ENCODE data around the gene DGAT2. TPM values are rescaled to one million over a fixed set of nuclear protein-coding genes. Genes with fewer than 3 reads are reported as not detected.

Gene DGAT2
- polyA plus RNA-seq, 1 donor from 2014 or later = 2.7 TPM

DNA sequence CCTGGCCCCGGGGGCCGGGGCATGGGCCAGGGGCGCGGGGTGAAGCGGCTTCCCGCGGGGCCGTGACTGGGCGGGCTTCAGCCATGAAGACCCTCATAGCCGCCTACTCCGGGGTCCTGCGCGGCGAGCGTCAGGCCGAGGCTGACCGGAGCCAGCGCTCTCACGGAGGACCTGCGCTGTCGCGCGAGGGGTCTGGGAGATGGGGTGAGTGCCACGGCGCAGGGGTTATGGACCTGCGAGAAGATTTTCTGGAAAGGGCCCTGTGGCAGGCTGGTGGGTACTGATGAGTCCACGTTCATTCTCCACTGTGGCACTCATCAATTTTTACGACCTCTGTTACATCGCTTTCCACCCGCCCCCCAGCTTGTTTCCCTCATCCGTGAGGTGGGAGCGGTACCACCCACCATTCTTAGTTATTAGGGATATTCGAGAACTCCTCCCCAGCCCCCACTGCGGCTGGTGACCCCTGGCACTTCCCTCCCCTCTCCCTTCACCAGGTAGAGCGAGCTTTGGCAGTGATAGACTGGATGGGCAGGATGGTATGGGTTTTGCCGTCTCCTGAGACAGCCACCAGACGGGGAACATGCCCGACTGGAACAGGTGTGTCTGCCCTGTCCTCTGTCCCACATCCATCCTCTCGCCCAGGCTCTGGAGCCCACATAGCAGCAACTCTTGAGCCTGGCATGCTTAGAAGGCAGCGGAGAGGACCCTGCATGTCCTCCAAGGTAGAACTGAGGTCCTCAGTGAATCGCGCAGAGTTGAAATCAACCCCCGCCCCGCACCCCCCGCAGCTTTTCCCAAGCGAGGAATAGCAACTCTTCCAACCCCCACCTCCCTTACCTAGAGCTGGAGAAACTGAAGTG lies 562 bp downstream of the DGAT2 start:
- Histone ChIP-seq H3K27me3 (ENCODE audit: insufficient read depth, low read depth, low read length) (peaks cover 37% of the 10 kb centered on the region), H4K20me1 (ENCODE audit: insufficient read depth) (no peaks in the 10 kb centered on the region), H3K9ac (ENCODE audit: low read length) (peak overlapping the region; percentile 76), H3K4me3 (ENCODE audit: low read length) (peak overlapping the region; percentile 83), H2AFZ (ENCODE audit: low read depth, low read length) (no peak overlapping the region), H3K9me2 (ENCODE audit: insufficient read depth, low read length) (no peaks in the 10 kb centered on the region), H3K9me3 (ENCODE audit: low read length) (no peaks in the 10 kb centered on the region), H3K4me2 (ENCODE audit: low read length) (peak overlapping the region; percentile 63), H3K27ac (ENCODE audit: low read length) (no peak overlapping the region), H3F3A (ENCODE audit: insufficient read depth, low read length, poor library complexity, severe bottlenecking) (no peaks in the 10 kb centered on the region), H3K79me2 (replicated peaks; ENCODE audit: insufficient read depth, low read length) (no peaks in the 10 kb centered on the region), H3K36me3 (ENCODE audit: insufficient read depth, low read length) (no peaks in the 10 kb centered on the region)
- TF ChIP-seq EZH2 (IDR thresholded peaks at IDR 0.05; ENCODE audit: borderline replicate concordance, insufficient read depth, low read length, poor library complexity, severe bottlenecking) (no peak), TAF1 (IDR thresholded peaks at IDR 0.05; ENCODE audit: low read depth) (no peak), EP300 (conservative IDR thresholded peaks at IDR 0.05; ENCODE audit: poor library complexity, severe bottlenecking) (no peak), POLR2AphosphoS5 (IDR thresholded peaks at IDR 0.05) (no peak), MXI1 (conservative IDR thresholded peaks at IDR 0.05; ENCODE audit: poor library complexity, severe bottlenecking) (no peak), RAD21 (conservative IDR thresholded peaks at IDR 0.05) (no peak), SMC3 (conservative IDR thresholded peaks at IDR 0.05; ENCODE audit: poor library complexity) (no peak)
- TF ChIP-seq, protein P1, sequence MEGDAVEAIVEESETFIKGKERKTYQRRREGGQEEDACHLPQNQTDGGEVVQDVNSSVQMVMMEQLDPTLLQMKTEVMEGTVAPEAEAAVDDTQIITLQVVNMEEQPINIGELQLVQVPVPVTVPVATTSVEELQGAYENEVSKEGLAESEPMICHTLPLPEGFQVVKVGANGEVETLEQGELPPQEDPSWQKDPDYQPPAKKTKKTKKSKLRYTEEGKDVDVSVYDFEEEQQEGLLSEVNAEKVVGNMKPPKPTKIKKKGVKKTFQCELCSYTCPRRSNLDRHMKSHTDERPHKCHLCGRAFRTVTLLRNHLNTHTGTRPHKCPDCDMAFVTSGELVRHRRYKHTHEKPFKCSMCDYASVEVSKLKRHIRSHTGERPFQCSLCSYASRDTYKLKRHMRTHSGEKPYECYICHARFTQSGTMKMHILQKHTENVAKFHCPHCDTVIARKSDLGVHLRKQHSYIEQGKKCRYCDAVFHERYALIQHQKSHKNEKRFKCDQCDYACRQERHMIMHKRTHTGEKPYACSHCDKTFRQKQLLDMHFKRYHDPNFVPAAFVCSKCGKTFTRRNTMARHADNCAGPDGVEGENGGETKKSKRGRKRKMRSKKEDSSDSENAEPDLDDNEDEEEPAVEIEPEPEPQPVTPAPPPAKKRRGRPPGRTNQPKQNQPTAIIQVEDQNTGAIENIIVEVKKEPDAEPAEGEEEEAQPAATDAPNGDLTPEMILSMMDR (IDR thresholded peaks at IDR 0.05; ENCODE audit: poor library complexity, severe bottlenecking) = no peak
- TF ChIP-seq, protein P2, sequence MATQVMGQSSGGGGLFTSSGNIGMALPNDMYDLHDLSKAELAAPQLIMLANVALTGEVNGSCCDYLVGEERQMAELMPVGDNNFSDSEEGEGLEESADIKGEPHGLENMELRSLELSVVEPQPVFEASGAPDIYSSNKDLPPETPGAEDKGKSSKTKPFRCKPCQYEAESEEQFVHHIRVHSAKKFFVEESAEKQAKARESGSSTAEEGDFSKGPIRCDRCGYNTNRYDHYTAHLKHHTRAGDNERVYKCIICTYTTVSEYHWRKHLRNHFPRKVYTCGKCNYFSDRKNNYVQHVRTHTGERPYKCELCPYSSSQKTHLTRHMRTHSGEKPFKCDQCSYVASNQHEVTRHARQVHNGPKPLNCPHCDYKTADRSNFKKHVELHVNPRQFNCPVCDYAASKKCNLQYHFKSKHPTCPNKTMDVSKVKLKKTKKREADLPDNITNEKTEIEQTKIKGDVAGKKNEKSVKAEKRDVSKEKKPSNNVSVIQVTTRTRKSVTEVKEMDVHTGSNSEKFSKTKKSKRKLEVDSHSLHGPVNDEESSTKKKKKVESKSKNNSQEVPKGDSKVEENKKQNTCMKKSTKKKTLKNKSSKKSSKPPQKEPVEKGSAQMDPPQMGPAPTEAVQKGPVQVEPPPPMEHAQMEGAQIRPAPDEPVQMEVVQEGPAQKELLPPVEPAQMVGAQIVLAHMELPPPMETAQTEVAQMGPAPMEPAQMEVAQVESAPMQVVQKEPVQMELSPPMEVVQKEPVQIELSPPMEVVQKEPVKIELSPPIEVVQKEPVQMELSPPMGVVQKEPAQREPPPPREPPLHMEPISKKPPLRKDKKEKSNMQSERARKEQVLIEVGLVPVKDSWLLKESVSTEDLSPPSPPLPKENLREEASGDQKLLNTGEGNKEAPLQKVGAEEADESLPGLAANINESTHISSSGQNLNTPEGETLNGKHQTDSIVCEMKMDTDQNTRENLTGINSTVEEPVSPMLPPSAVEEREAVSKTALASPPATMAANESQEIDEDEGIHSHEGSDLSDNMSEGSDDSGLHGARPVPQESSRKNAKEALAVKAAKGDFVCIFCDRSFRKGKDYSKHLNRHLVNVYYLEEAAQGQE (IDR thresholded peaks at IDR 0.05; ENCODE audit: borderline replicate concordance) = no peak

DNA sequence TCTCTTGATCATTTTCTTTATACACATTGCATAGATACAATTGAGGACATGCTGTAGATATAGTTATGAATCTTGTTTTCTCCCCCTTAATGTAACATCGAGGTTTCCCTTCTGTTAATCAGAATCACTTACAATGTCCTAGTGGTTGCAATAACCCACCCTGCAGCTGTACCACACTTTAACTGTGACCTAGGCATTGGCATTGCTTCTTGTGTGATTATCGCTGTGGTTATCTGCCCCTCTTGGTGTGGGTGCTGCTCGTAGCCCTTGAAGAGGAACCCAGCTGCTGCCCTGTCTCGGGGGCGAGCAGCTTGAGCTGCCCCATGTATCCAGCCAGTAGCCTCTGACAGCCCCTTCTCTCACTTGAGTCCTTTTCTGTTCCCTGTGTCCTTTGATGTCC lies 1.5 kb downstream of the DGAT2 start:
- H4K20me1 ChIP-seq (ENCODE audit: insufficient read depth) = no peaks in the 10 kb centered on the region

More for the DNA sequence above, 1.5 kb downstream of the DGAT2 start:
- Histone ChIP-seq H3K27ac (ENCODE audit: low read length) (no peak overlapping the region), H3K9me3 (ENCODE audit: low read length) (no peaks in the 10 kb centered on the region), H3K4me3 (ENCODE audit: low read length) (no peak overlapping the region), H3K27me3 (ENCODE audit: insufficient read depth, low read depth, low read length) (peaks cover 37% of the 10 kb centered on the region), H2AFZ (ENCODE audit: low read depth, low read length) (no peak overlapping the region), H3K79me2 (replicated peaks; ENCODE audit: insufficient read depth, low read length) (no peaks in the 10 kb centered on the region), H3K4me2 (ENCODE audit: low read length) (no peak overlapping the region), H3K9me2 (ENCODE audit: insufficient read depth, low read length) (no peaks in the 10 kb centered on the region), H3K9ac (ENCODE audit: low read length) (no peak overlapping the region), H3K36me3 (ENCODE audit: insufficient read depth, low read length) (no peaks in the 10 kb centered on the region), H3F3A (ENCODE audit: insufficient read depth, low read length, poor library complexity, severe bottlenecking) (no peaks in the 10 kb centered on the region)
- TF ChIP-seq SMC3 (conservative IDR thresholded peaks at IDR 0.05; ENCODE audit: poor library complexity) (no peak), POLR2AphosphoS5 (IDR thresholded peaks at IDR 0.05) (no peak), EP300 (conservative IDR thresholded peaks at IDR 0.05; ENCODE audit: poor library complexity, severe bottlenecking) (no peak), EZH2 (IDR thresholded peaks at IDR 0.05; ENCODE audit: borderline replicate concordance, insufficient read depth, low read length, poor library complexity, severe bottlenecking) (no peak), RAD21 (conservative IDR thresholded peaks at IDR 0.05) (no peak)
- TF ChIP-seq, protein P2 (IDR thresholded peaks at IDR 0.05; ENCODE audit: borderline replicate concordance) = no peak
- TF ChIP-seq, protein P1 (IDR thresholded peaks at IDR 0.05; ENCODE audit: poor library complexity, severe bottlenecking) = no peak

Measured in neural cell (in vitro differentiated cells).